ENCODE measurements around the gene ETV5.

The ETV5 gene

DNA sequence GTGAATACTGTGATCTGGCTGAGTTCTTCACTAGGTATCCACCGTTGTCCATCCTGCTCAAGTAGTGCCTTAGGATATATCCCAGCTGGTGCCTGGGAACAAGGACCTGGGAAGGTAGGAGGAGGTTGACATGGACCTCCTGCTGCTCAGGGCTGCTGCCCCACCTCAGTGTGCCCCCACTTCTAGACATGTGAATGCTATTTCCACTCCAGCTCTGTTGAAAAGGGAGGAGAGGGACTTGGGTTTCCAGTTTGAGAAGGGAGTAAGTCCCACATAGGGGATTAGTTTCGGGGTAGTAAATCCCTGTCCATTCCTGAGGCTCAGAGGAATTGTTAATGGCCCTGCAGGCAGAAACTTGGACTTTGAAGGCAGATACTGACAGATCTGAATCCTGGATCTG is 32.9 kb upstream of the ETV5 start:
- Mint-ChIP-seq H3K27ac (no peak overlapping the region), H3K36me3 (ENCODE audit: low read depth) (no peaks in the 10 kb centered on the region), H3K9me3 (no peaks in the 10 kb centered on the region), H3K4me1 (peaks cover 24% of the 10 kb centered on the region), H3K27me3 (ENCODE audit: low read depth) (peaks cover 5% of the 10 kb centered on the region), H3K4me3 (no peak overlapping the region)
- TF ChIP-seq, protein P1, sequence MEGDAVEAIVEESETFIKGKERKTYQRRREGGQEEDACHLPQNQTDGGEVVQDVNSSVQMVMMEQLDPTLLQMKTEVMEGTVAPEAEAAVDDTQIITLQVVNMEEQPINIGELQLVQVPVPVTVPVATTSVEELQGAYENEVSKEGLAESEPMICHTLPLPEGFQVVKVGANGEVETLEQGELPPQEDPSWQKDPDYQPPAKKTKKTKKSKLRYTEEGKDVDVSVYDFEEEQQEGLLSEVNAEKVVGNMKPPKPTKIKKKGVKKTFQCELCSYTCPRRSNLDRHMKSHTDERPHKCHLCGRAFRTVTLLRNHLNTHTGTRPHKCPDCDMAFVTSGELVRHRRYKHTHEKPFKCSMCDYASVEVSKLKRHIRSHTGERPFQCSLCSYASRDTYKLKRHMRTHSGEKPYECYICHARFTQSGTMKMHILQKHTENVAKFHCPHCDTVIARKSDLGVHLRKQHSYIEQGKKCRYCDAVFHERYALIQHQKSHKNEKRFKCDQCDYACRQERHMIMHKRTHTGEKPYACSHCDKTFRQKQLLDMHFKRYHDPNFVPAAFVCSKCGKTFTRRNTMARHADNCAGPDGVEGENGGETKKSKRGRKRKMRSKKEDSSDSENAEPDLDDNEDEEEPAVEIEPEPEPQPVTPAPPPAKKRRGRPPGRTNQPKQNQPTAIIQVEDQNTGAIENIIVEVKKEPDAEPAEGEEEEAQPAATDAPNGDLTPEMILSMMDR (IDR thresholded peaks at IDR 0.05; ENCODE audit: unreplicated experiment in 3 of 3): no peak

DNA sequence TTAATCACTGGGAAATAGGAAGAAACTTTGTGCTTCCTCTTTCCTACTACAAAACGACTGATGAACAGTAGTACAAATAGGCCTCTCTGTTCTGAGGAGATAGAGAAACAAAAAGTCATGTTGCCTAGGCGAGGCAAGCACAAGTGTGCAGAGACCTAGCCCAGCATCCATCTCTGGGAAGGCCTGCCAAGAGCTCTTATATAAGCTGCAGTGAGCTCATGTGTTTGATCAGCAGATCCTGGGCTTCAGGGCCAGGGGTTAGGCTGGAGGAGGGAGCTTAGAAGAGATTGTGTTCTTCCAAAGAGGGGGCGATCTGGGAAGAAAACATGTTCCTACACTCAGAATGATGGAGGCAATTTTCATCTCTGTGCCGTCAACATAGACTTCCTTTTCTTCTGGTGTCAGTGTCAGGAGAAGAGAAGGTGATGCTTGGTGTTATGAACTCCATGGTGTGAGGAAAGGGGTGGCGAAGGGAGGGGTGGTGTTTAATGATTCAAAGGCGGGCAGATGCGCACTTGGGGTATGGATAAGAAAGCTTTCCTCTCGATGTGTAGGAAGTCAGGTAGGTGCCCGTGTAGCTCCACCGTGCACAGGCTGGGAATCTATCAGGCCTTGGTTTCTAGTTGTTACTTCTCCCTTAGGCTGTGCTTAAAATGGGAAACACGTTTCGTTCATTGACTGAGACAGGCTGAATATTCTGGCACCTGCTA is 29.5 kb upstream of the ETV5 start:
- Mint-ChIP-seq H3K27me3 (ENCODE audit: low read depth) (no peaks in the 10 kb centered on the region), H3K4me3 (no peak overlapping the region), H3K9me3 (no peaks in the 10 kb centered on the region), H3K27ac (no peak overlapping the region), H3K4me1 (peaks cover 21% of the 10 kb centered on the region), H3K36me3 (ENCODE audit: low read depth) (no peaks in the 10 kb centered on the region)
- TF ChIP-seq, protein P1 (IDR thresholded peaks at IDR 0.05; ENCODE audit: unreplicated experiment in 3 of 3): no peak

DNA sequence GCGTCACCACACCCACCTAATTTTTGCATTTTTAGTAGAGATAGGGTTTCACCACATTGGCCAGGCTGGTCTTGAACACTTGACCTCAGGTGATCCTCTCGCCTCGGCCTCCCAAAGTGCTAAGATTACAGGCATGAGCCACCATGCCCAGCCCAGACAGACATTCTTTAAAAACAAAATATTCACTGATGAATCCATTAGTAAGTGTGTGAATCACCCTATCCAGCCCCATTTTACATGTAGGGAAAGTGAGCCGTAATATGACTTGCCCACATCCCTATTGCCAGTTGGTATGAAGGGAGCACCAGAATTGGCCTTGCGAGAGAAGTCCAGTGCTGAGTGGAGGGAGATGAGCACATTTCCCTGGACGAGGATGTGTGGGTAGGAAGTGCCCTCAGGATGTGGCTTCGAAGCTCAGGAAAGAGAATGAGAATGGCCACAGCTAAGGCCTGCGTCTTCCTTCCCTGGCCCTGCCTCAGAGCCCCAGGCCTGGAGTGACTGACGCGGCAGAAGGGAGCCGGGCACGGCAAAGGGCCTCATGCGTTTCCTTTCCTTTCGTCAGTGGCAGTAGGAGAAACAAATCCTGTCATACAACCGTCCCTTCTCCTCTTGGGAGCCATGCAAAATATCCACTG is 28.3 kb upstream of the ETV5 start:
- Mint-ChIP-seq H3K27me3 (ENCODE audit: low read depth) (no peaks in the 10 kb centered on the region), H3K9me3 (no peaks in the 10 kb centered on the region), H3K4me1 (peaks cover 8% of the 10 kb centered on the region), H3K27ac (no peak overlapping the region), H3K36me3 (ENCODE audit: low read depth) (no peaks in the 10 kb centered on the region), H3K4me3 (no peak overlapping the region)
- TF ChIP-seq, protein P1 (IDR thresholded peaks at IDR 0.05; ENCODE audit: unreplicated experiment in 3 of 3): no peak

DNA sequence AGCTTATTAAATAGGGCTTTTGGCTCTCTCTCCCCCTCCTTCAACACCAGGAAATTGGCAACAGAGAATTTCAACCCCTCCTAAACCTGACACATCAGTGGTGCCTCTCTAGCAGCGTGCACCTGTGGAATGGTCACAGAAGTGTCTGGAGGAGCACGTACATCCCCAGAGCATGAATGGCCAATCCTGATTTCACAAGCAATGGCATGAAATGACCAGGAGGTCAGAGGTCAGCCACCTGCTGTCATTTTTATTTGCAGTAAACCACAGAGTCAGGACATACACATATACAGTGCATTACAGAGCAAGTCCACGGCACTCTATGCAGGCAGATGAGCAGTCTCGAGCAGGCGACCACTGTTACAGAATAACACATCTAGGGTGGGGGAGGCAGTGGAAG is 25.1 kb upstream of the ETV5 start:
- Mint-ChIP-seq H3K4me1 (no peaks in the 10 kb centered on the region), H3K9me3 (no peaks in the 10 kb centered on the region), H3K27ac (no peak overlapping the region), H3K4me3 (no peak overlapping the region), H3K27me3 (ENCODE audit: low read depth) (peaks cover 6% of the 10 kb centered on the region), H3K36me3 (ENCODE audit: low read depth) (no peaks in the 10 kb centered on the region)
- TF ChIP-seq, protein P1 (IDR thresholded peaks at IDR 0.05; ENCODE audit: unreplicated experiment in 3 of 3): no peak

DNA sequence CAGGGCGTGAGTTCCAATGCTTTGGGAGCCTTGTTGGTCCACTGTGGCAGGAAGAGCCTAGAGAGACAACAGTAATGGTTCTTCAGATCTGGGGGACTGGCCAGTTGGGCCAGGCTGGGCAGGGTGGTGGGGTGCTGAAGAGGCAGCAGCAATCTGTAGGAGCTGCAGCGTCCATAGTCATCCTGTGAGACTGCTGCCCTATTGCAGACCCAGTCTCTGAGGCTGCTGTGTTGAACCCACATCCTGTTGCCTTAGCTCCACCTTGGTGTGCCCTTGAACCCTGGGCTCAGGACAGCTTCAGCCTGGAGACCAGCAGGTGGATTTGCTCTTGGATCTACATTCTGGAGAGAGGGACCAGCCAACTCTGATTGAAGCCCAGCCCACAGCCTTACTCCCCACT is 23.6 kb upstream of the ETV5 start:
- H3K4me1 Mint-ChIP-seq: no peaks in the 10 kb centered on the region
- no peak overlapping the region for H3K27ac Mint-ChIP-seq
- H3K9me3 Mint-ChIP-seq: no peaks in the 10 kb centered on the region
- no peaks in the 10 kb centered on the region for H3K36me3 Mint-ChIP-seq (ENCODE audit: low read depth)
- TF ChIP-seq, protein P1 (IDR thresholded peaks at IDR 0.05; ENCODE audit: unreplicated experiment in 3 of 3): no peak
- peaks cover 6% of the 10 kb centered on the region for H3K27me3 Mint-ChIP-seq (ENCODE audit: low read depth)
- no peak overlapping the region for H3K4me3 Mint-ChIP-seq

DNA sequence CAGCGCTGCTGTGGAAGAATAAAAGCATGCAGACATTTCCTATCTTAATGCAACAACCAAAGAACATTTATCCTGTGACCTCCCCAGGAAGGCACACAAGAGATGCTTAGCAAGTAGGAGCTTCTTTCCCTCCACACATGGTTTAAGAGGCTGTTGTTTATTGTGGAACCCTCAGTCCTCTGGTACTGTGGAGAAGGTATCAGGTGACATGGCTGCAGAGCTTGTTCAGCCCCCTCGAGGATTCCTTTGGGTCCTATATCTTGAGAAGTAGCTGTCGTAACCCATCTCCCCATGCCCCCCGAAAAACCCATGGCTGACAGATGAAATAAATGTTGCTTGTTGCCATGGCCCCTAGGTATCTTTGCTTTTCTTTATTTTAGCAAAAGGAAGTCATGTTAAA is 20.3 kb upstream of the ETV5 start:
- peaks cover 6% of the 10 kb centered on the region for H3K27me3 Mint-ChIP-seq (ENCODE audit: low read depth)
- H3K36me3 Mint-ChIP-seq (ENCODE audit: low read depth): no peaks in the 10 kb centered on the region
- no peak overlapping the region for H3K27ac Mint-ChIP-seq
- H3K4me1 Mint-ChIP-seq: peaks cover 2% of the 10 kb centered on the region
- TF ChIP-seq, protein P1 (IDR thresholded peaks at IDR 0.05; ENCODE audit: unreplicated experiment in 3 of 3): no peak
- H3K4me3 Mint-ChIP-seq: no peak overlapping the region
- no peaks in the 10 kb centered on the region for H3K9me3 Mint-ChIP-seq
